Measurements from ENCODE around the gene LHPP. TPM values are rescaled to one million over a fixed set of nuclear protein-coding genes. Genes with fewer than 3 reads are reported as not detected.

The LHPP gene
- total and polyA plus RNA-seq, 9 donors, result 4.3 to 19.9 (median 12.6) TPM

- H3K4me1 ChIP-seq (ENCODE audit: insufficient read depth), result no peaks in the 10 kb centered on the region
- 88 to 91% (median 91%) methylated on average over 8 of the region's 8 CpGs for WGBS, 3 donors
- no peak for DNase-seq
- no peak overlapping the region for H3K27ac ChIP-seq
- no peak overlapping the region for H3K4me3 ChIP-seq
- intact Hi-C loops (cut with DNase I), result loop anchor here in 1 of 4 donors (5.0 kb wide), 1 partner anchor 1481 kb away; no protein-coding TSS in a partner anchor
- H3K36me3 ChIP-seq, result no peaks in the 10 kb centered on the region
- no peaks in the 10 kb centered on the region for H3K27me3 ChIP-seq
- no peaks in the 10 kb centered on the region for H3K9me3 ChIP-seq
- TF ChIP-seq EP300 (IDR thresholded peaks at IDR 0.05) (no peak), POLR2A (IDR thresholded peaks at IDR 0.05) (no peak), CTCF (IDR thresholded peaks at IDR 0.05) (no peak)
Measured at GRCh38 chr10:124498056-124498455, 36.4 kb downstream of the LHPP start.

DNA sequence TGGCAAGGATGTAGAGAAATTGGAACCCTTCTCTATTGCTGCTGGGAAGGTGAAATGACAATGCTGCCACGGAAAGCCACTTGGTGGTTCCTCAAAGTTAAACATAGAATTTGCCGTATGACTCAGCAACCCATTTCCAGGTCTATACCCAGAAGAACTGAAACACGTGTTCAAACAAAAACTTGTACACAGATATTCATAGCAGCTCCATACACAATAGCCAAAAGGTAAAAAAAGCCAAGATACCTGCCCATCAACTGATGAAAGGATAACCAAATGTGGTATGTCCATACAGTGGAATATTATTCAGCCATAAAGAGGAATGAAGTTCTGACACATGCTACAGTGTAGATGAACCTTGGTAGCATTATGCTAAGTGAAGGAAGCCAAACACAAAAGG, 39.1 kb downstream of the LHPP start:
- no peak for DNase-seq
- H3K36me3 ChIP-seq, result no peaks in the 10 kb centered on the region
- H3K9me3 ChIP-seq, result no peaks in the 10 kb centered on the region
- no peaks in the 10 kb centered on the region for H3K4me1 ChIP-seq (ENCODE audit: insufficient read depth)
- H3K27ac ChIP-seq, result no peak overlapping the region
- 94 to 98% (median 98%) methylated on average over 3 of the region's 3 CpGs for WGBS, 3 donors
- TF ChIP-seq CTCF (IDR thresholded peaks at IDR 0.05) (no peak), POLR2A (IDR thresholded peaks at IDR 0.05) (no peak), EP300 (IDR thresholded peaks at IDR 0.05) (no peak)
- intact Hi-C loops (cut with DNase I), result no loop called here
- H3K4me3 ChIP-seq, result no peak overlapping the region
- H3K27me3 ChIP-seq, result no peaks in the 10 kb centered on the region

GRCh38 chr10:124504711-124505110, 43.1 kb downstream of the LHPP start:
- intact Hi-C loops (cut with DNase I), result no loop called here
- H3K9me3 ChIP-seq, result no peaks in the 10 kb centered on the region
- H3K27me3 ChIP-seq, result no peaks in the 10 kb centered on the region
- DNase-seq, result no peak
- H3K4me1 ChIP-seq (ENCODE audit: insufficient read depth), result no peaks in the 10 kb centered on the region
- no peak overlapping the region for H3K27ac ChIP-seq
- TF ChIP-seq CTCF (IDR thresholded peaks at IDR 0.05) (no peak), POLR2A (IDR thresholded peaks at IDR 0.05) (no peak), EP300 (IDR thresholded peaks at IDR 0.05) (no peak)
- 88 to 95% (median 88%) methylated on average over 11 of the region's 11 CpGs for WGBS, 3 donors
- no peaks in the 10 kb centered on the region for H3K36me3 ChIP-seq
- H3K4me3 ChIP-seq, result no peak overlapping the region

DNA sequence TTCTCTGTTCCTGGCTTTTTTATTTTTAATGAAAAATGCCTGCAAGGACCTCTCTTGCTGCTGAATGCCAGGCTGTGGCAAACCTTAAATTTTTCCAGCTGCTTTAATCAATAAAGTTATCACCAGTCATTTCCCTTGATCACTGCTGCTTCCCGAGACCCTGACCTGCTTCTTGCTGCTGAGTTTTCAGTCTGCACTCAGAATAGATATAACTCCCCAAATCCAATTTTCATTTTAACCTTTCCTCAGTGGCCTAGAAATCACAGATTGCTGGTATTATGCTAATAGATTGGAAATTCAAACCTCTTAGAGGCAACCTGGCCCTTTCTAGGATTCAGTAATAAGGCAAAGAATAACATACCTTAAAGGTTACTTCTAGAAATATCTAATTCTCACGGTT, 43.7 kb downstream of the LHPP start:
- no peaks in the 10 kb centered on the region for H3K36me3 ChIP-seq
- H3K27ac ChIP-seq, result no peak overlapping the region
- TF ChIP-seq CTCF (IDR thresholded peaks at IDR 0.05) (no peak), POLR2A (IDR thresholded peaks at IDR 0.05) (no peak), EP300 (IDR thresholded peaks at IDR 0.05) (no peak)
- H3K27me3 ChIP-seq, result no peaks in the 10 kb centered on the region
- DNase-seq, result no peak
- no peaks in the 10 kb centered on the region for H3K4me1 ChIP-seq (ENCODE audit: insufficient read depth)
- H3K9me3 ChIP-seq, result no peaks in the 10 kb centered on the region
- WGBS, 3 donors, result 65 to 89% (median 76%) methylated on average over 2 of the region's 2 CpGs
- intact Hi-C loops (cut with DNase I), result no loop called here
- H3K4me3 ChIP-seq, result no peak overlapping the region
